HG03460 (cell line): ENCODE data around the gene XAB2.

Source experiments
- ATAC-seq: cut with Tn5 transposase; IDR thresholded peaks from one replicate; pipeline ENCODE4 v1.9.1; 2021; ENCODE audit not compliant: unreplicated experiment

The XAB2 gene

GRCh38 chr19:7612282-7613274 is 16.8 kb downstream of the XAB2 start:
- ATAC-seq = no peak

GRCh38 chr19:7611541-7612279 is 17.6 kb downstream of the XAB2 start:
- ATAC-seq = no peak

- ATAC-seq = no peak
These were observed 18.7 kb downstream of the XAB2 start for GRCh38 chr19:7610491-7611240.

GRCh38 chr19:7607874-7608560 is 21.3 kb downstream of the XAB2 start:
- ATAC-seq = no peak

- no peak for ATAC-seq
These were observed 22.0 kb downstream of the XAB2 start for GRCh38 chr19:7607212-7607873.

GRCh38 chr19:7606289-7606688 is 23.1 kb downstream of the XAB2 start:
- ATAC-seq = no peak

- ATAC-seq = no peak
These were observed 23.7 kb downstream of the XAB2 start for GRCh38 chr19:7605490-7606222.

GRCh38 chr19:7603919-7604318 is 25.4 kb downstream of the XAB2 start:
- ATAC-seq = no peak

- no peak for ATAC-seq
These were observed 26.3 kb downstream of the XAB2 start for GRCh38 chr19:7602935-7603497.

- ATAC-seq = no peak
These were observed 27.0 kb downstream of the XAB2 start for GRCh38 chr19:7602240-7602934.

GRCh38 chr19:7600721-7601120 is 28.6 kb downstream of the XAB2 start:
- no peak for ATAC-seq

GRCh38 chr19:7598180-7598579 is 31.2 kb downstream of the XAB2 start:
- no peak for ATAC-seq

GRCh38 chr19:7597689-7598088 is 31.7 kb downstream of the XAB2 start:
- no peak for ATAC-seq

- no peak for ATAC-seq
These were observed 33.0 kb downstream of the XAB2 start for GRCh38 chr19:7596211-7596937.

- no peak for ATAC-seq
These were observed 33.7 kb downstream of the XAB2 start, which contains the start of gene CAMSAP3 for GRCh38 chr19:7595466-7596133. TSS of gene CAMSAP3 (plus strand) at chr19:7595863. CDS start at chr19:7596003, 140 bp downstream.

GRCh38 chr19:7590256-7590655 is 39.1 kb downstream of the XAB2 start:
- ATAC-seq = no peak

- ATAC-seq = no peak
These were observed 39.5 kb downstream of the XAB2 start for GRCh38 chr19:7589822-7590221.
